ENCODE measurements around the gene RTN4R.
"Not testable (repeated sequence)": the region's sequence is repeated elsewhere in the genome, so short reads cannot be mapped to it uniquely, and the experiment has no call there.

RTN4R gene

GRCh38 chr22:20284471-20285086 lies 16.5 kb upstream of the RTN4R start:
- DNase-seq (ENCODE audit: low read depth) = no peak
- H3K4me3 ChIP-seq (ENCODE audit: low read length) = no peak overlapping the region
- TF ChIP-seq, protein P1, sequence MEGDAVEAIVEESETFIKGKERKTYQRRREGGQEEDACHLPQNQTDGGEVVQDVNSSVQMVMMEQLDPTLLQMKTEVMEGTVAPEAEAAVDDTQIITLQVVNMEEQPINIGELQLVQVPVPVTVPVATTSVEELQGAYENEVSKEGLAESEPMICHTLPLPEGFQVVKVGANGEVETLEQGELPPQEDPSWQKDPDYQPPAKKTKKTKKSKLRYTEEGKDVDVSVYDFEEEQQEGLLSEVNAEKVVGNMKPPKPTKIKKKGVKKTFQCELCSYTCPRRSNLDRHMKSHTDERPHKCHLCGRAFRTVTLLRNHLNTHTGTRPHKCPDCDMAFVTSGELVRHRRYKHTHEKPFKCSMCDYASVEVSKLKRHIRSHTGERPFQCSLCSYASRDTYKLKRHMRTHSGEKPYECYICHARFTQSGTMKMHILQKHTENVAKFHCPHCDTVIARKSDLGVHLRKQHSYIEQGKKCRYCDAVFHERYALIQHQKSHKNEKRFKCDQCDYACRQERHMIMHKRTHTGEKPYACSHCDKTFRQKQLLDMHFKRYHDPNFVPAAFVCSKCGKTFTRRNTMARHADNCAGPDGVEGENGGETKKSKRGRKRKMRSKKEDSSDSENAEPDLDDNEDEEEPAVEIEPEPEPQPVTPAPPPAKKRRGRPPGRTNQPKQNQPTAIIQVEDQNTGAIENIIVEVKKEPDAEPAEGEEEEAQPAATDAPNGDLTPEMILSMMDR (conservative IDR thresholded peaks at IDR 0.05; ENCODE audit: low read depth, low read length) = no peak

DNA sequence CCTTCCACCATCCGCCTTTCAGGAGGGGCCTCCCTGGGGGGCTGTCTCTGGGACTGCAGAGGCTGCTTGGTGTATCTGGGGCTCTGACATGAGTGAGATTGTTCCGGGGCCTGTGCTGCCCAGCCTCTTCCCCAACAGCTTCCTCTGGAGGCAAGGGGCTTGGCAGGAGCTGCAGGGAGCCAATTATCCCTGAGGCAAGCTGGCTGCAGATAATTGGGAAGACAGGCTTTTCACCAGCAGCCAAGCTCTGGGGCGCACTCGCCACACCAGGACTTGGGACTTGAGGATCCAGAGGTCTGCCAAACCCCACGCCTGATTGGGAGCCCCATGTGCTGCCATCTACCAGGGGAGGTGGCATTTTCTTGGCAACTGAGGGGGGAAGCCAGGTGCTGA lies 15.6 kb upstream of the RTN4R start:
- DNase-seq (ENCODE audit: low read depth) = no peak
- TF ChIP-seq, protein P1 (conservative IDR thresholded peaks at IDR 0.05; ENCODE audit: low read depth, low read length) = no peak
- H3K4me3 ChIP-seq (ENCODE audit: low read length) = no peak overlapping the region

- TF ChIP-seq, protein P1 (conservative IDR thresholded peaks at IDR 0.05; ENCODE audit: low read depth, low read length) = no peak
Observed at GRCh38 chr22:20282901-20283673, 15.0 kb upstream of the RTN4R start.

DNA sequence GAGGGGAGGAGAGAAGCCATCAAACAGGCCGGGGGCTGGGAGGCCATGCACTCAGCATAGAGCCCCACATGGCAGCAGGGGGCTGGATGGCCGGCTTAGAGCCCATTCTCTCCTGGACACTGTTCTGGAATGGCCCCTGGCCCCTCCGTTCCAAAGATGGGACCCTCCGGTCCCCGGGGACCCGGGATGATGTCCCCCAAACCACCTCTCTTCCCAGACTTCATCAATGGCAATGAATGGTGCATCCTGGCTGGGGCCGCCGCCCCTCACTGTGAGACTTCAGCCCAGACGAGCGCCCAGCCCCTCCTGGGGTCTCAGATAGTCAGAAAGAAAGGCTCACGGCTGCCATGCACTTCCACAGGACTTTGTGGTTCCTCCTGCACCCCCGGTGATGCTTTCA lies 13.8 kb upstream of the RTN4R start:
- no peak overlapping the region for H3K4me3 ChIP-seq (ENCODE audit: low read length)
- DNase-seq (ENCODE audit: low read depth) = no peak
- TF ChIP-seq, protein P1 (conservative IDR thresholded peaks at IDR 0.05; ENCODE audit: low read depth, low read length) = no peak

More at GRCh38 chr22:20282901-20283673, 15.0 kb upstream of the RTN4R start:
- DNase-seq (ENCODE audit: low read depth) = no peak
- H3K4me3 ChIP-seq (ENCODE audit: low read length) = no peak overlapping the region

DNA sequence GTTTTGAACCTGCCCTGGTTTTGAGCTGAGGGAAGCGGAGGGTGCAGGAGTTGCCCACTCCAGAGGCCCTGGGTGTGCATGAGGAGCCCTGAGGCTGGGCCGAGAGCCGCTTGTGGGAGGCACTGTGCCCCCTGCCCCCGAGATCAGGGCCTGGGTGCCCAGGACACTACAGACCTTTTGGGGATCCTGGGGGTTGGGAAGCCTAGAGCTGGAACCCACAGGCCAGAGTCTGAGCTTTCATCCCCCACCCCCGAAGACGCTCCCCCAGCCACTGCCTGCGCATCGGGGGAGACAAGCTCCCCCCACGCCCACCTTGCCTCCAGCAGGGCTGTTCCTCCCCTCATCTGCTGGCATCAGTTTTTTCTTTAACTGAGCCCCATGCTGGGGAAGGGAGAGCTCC lies 13.4 kb upstream of the RTN4R start:
- DNase-seq (ENCODE audit: low read depth); H3K4me3 ChIP-seq (ENCODE audit: low read length): not testable (repeated sequence)

DNA sequence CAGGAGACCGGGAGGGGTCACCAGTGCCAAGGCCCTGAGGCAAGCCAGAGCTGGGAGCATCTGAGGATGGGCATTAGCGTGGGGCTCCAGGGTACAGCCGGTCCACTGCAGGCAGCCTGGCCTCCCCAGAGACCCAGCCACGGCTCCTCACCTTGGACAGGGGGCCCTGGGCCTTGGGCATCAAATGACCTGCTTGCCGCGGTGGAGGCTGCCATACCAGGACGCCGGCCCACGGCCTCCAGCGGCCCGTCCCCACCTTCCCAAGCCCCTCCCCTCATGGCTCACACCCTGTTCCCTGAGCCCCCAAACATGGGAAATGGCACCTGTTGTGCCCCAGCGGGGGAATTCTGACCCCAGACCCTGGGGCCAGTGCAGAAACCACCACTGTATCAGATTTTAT lies 12.7 kb upstream of the RTN4R start:
- TF ChIP-seq, protein P1 (conservative IDR thresholded peaks at IDR 0.05; ENCODE audit: low read depth, low read length) = no peak
- no peak overlapping the region for H3K4me3 ChIP-seq (ENCODE audit: low read length)
- DNase-seq (ENCODE audit: low read depth) = no peak

DNA sequence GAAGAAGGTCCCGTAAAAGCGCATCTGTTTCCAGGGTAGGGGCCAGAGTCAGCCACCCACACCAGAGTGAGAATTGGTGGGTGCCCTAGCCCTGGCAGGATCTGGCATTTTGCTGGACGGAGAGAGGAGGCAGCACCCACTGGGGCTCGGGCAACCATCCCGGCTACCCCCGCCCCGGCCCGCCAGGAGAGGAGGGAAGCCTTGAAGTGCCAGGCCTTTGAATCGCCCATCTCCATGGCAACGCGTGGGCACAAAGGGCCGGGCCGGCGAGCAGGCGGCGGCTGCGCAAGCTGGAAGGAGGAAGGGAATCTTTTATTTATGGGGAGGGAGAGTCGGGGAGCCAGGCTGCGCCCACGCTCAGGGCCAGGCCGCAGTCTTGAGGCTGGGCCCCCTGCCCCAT lies 12.0 kb upstream of the RTN4R start:
- H3K4me3 ChIP-seq (ENCODE audit: low read length); DNase-seq (ENCODE audit: low read depth): not testable (repeated sequence)

DNA sequence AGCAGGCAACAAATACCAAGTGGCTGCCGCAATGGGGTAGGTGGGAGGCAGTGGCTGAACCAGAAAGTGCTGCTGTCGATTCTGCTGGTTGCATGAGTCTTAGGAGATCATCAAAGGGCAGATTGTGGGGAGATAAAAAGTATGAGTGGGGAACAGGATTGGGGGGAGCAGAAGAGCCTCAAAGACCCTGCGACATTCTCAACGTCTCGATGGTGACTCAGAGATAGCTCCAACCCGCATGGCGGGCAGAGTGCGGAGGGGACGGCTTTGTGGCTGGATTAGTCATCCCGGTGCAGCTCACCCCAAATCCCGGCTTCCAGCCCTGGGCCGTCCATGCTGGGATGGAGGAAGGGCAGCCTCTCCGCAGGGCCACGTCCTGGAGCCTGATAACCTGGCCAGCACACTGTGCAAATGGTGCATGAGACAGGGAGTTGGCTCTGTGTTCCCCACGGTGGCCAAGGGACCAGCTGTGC lies 11.6 kb upstream of the RTN4R start:
- no peak for DNase-seq (ENCODE audit: low read depth)
- TF ChIP-seq, protein P1 (conservative IDR thresholded peaks at IDR 0.05; ENCODE audit: low read depth, low read length) = no peak
- H3K4me3 ChIP-seq (ENCODE audit: low read length) = no peak overlapping the region

DNA sequence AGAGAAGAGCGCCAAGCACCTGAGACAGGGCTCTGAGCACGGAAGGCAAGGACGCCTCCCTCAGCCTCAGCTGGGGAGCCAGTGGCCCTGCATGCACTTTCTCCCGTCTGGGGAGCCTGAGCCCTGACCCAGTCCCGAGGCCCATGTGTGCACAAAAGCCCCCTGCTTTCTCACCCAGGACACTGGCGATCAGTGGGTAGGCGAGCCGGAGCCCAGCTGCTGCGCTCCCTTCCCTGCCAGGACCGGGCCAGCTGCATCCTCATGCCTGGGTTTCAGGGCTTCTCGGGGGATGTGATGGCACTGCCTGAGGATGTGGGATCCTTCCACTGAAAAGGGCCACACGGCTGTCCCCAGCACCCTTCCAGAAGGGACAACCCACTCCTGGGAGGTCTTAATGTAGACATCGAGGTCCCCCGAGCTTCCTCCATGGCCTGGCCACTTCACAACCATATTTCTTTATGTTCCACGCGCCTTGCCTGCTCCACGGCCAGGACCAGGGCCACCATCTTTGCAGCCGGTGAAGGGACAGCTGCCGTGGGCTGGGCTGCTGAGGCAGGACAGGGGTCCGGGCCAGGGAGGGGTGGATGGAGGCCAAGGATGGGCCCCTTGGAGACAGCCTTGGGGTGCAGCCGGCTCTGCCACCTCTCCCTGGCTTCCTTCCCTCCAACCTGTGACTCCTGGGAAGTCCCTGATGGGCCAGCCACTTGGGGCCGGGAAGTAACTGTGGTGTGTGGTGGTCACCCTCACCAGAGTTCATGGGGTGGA lies 10.8 kb upstream of the RTN4R start:
- not testable (repeated sequence) for DNase-seq (ENCODE audit: low read depth); H3K4me3 ChIP-seq (ENCODE audit: low read length)

DNA sequence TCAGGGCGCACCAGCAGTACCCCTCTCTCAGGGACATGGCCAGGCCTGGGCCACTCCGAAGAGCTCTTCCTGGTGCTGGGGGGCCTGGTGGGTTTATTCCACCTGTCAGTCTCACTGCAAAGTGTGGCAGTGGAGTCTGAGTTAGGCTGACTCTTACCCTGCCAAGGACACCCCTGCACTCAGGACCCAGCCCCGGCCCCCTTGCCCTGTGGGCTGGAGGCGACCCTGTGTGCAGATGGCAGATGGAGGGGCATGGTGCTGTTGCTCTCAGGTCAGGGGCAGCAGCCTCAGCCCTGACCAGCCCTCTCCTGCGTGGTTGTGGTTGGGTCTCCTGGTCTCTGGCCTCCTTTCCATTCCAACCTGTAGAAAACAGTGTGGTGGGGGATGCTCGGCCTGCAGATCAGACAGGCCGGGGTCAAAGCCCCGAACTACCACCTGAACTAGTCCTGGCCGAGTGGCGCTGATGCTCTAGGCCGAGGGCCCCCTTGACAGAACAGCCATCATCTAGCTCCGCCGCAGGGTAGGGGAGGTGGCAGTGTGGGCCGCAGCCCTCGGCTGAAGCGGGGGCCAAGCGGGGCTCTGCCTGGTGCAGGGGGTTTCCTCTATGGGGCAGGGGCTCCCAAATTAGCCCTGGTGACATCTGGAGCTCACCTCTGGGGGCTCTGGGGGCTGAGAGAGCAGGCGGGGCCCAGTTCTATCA lies 10.0 kb upstream of the RTN4R start:
- DNase-seq (ENCODE audit: low read depth) = not testable (repeated sequence)

More for the DNA sequence above, 10.0 kb upstream of the RTN4R start:
- H3K4me3 ChIP-seq (ENCODE audit: low read length) = not testable (repeated sequence)
